ENCODE results near the gene ATG9B. TPM values are rescaled to one million over a fixed set of nuclear protein-coding genes. Genes with fewer than 3 reads are reported as not detected.
A peak's percentile ranks its signal among the peaks of the same experiment; 100 is the strongest.
"Not testable (repeated sequence)": the region's sequence is repeated elsewhere in the genome, so short reads cannot be mapped to it uniquely, and the experiment has no call there.

The ATG9B gene
- total RNA-seq, 2 donors from 2014 or later, result not detected

DNA sequence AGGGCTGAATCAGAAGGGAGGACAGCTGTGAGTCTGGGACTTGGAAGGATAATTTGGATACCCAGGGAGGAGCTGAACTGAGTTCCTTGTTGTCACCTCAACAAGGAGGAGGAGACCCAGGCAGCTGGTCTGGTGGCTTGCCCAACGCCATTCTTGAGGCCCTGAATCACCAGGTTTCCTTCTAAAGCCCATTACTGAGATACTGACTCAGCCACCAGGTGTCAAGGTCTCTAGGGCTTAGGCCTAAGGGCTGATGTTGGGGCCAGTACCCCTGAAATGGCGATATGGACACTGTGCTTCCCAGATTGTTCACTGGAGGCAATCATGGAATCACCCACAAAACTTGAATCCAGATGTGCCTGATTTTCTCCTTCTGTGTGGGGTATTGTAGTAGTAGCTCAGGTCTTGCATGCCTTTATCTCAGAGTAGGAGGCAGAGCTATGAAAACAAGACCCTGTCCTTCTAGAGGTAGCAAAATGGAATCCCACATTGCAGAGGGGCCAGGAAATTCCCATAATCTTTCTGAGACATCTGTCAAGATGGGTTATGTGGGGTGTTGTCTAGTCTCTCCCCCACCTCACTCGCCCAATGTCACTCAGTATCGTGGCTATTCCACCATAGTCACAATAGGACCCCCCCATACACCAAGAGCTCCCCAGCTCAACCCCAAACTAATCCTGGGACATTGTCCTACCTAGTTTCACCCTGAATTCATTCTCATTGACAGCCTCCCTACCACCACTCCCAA is 1.8 kb upstream of the ATG9B start:
- intact Hi-C loops (cut with DNase I), result no loop called here

GRCh38 chr7:151023232-151023631 is 1.1 kb downstream of the ATG9B start:
- DNase-seq (ENCODE audit: low spot score), result no peak
- intact Hi-C loops (cut with DNase I), result no loop called here

More for the DNA sequence above, 1.8 kb upstream of the ATG9B start:
- no peak for DNase-seq (ENCODE audit: low spot score)

GRCh38 chr7:151020231-151020630 is 4.1 kb downstream of the ATG9B start:
- intact Hi-C loops (cut with DNase I), result no loop called here
- no peak for DNase-seq (ENCODE audit: low spot score)

DNA sequence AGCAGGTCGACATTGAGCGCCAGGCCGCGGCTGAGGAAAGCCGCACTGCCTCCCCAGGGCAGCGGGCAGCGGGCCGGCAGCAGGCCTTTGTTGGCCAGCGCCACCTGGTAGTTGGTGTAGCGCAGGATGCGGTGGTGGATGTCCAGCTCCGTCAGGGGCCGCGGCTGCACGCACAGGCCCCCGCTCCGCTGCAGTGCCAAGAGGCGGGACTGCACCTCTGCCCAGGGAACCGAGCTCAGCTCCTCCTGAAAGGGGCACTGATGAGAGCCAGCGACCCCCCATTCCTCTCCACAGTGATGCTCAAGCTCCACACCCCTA is 5.2 kb downstream of the ATG9B start:
- DNase-seq (ENCODE audit: low spot score), result no peak
- intact Hi-C loops (cut with DNase I), result loop anchor here in 1 of 2 donors (5.0 kb wide), 1 partner anchor 98 kb away; no protein-coding TSS in a partner anchor

DNA sequence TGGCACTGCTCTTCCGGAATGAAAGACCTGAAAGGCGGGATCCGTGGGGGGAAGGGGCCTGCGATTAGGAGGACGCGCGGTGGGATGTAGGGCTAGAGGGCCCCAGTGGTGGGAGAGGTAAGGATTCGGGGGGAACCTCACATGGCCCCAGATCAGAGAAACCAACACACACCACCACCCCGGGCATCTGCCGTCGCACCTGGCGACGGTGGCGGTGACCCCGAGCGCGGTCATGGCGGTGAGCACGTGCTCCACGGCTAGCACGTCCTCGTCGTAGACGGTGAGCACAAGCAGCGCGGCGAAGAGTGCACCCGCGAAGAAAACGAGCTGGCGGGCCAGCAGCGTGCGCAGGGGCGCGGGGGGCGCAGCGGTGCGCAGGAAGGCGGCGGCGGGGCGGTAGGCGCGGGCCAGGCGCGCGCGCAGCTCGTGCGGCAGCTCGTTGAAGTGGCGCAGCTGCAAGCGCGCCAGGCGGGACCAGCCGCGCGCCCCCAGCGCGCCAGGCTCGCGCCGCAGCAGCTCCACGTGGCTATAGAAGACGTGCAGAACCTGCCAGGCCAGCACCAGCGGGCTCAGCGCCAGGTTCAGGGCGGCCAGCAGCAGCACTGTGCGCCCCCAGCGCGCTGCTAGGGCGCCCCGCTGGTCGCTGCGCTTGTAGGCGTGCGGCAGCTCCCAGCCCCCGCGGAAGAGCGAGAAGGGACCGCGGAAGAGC is 5.7 kb downstream of the ATG9B start:
- no peak for DNase-seq (ENCODE audit: low spot score)
- intact Hi-C loops (cut with DNase I), result loop anchor here in 1 of 2 donors (5.0 kb wide), 1 partner anchor 99 kb away; no protein-coding TSS in a partner anchor

DNA sequence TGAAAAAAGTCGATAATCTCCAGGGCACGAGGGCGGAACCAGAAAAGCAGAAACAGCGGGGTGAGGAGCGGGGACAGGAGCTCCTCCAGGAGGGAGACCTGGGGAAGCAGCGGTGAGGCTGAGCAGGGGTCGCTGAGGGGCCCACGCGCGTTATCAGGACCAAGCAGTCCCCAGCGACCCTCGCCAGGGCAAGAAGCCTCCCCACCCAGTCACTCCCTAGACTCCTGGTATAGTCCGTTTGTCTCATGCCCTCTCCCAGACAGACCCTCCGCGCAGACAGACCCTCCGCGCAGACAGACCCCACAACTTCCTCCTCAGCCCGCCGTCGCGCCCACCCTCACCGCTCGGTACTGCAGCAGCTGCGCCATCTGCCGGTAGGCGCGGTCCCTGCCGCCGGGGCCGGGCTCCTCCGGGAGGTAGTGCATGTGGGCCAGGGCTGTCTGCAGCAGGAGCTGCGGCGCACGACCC is 6.3 kb downstream of the ATG9B start:
- intact Hi-C loops (cut with DNase I), result loop anchor here in 1 of 2 donors (5.0 kb wide), 1 partner anchor 99 kb away; no protein-coding TSS in a partner anchor
- peak; percentile 92 for DNase-seq (ENCODE audit: low spot score)

GRCh38 chr7:151017370-151017952 is 6.8 kb downstream of the ATG9B start:
- no peak for DNase-seq (ENCODE audit: low spot score)
- intact Hi-C loops (cut with DNase I), result loop anchor here in 1 of 2 donors (5.0 kb wide), 1 partner anchor 100 kb away; no protein-coding TSS in a partner anchor

DNA sequence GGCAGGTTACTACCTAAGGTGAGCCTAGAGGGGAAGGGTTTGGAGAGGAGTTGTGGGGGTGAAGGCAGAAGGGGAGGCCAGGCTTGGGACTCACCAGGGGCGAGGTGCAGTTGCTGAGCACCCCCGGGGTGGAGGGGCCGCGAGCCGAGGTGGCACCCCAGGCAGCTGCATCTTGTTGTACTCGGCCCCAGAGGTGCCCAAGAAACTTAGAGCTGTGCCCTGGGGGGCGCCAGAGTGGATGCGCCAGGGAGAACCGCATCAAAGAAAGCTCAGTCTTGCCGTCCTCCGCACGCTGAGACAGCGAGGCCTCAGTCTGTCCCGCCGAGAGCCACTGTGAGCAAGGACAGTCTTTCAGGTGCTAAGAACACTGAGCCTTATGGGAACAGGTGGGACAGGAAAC is 7.4 kb downstream of the ATG9B start:
- intact Hi-C loops (cut with DNase I), result loop anchor here in 1 of 2 donors (5.0 kb wide), 1 partner anchor 100 kb away; no protein-coding TSS in a partner anchor
- DNase-seq (ENCODE audit: low spot score), result no peak

DNA sequence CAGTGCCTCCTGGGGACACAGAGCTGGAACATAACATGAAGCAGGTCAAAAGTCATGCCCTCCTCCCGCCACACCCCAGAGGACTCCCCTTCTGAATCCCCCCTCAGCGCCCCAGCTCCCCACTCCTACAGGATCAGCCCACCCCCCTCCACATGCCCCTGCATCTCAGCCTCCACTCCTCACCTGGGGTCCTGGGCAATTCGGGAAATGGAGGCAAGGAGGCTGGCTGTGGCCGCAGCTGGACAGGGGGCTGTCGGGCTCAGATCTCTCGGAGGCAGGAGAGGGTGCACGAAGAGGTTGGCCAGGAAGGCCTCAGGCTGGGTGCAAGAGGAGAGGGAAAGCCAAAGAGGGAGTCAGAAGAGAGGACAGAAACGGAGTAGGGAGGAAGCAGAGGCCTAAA is 7.8 kb downstream of the ATG9B start:
- intact Hi-C loops (cut with DNase I), result loop anchor here in 1 of 2 donors (5.0 kb wide), 1 partner anchor 101 kb away; no protein-coding TSS in a partner anchor

DNA sequence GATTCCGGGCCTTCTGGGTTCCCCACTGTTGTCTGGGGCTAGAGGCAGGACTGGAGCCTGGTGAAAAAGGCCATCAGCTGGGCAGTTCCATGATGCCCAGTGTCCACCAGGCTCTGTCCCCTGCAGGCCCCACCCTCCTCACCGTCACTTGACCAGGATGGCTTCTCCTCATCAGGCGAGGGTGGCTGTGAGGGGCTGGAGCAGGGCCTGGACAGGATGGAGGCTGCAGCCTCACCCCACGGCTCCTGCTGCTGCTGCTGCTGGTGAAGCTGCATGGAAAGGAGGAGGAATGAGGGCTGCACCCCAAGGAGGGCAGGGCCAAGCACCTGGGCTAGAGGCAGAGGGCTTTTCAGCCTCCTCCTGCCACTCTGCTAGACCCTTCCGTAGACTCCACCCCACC is 8.3 kb downstream of the ATG9B start:
- intact Hi-C loops (cut with DNase I), result loop anchor here in 1 of 2 donors (5.0 kb wide), 1 partner anchor 101 kb away; no protein-coding TSS in a partner anchor
- no peak for DNase-seq (ENCODE audit: low spot score)

More for the DNA sequence above, 7.8 kb downstream of the ATG9B start:
- DNase-seq (ENCODE audit: low spot score), result no peak

DNA sequence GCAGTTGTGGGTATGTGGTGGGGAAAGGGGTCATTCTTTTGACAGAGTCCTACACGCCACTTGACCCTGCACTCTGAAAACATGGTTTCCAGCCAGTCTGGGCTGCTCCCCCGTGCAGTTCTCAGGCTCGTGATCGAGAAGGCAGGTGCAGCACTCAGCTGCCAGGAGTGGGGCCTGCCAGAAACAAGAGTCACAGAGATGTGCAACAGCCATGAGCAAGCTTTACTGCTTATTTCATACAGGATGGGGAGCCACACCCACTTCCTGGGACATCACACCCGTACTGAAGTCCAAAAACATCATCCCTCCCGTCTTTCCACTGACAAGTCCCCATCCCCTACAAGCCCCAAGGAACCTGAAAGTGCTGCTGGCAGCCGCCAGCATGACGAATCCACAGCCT is 9.3 kb downstream of the ATG9B start:
- no peak for DNase-seq (ENCODE audit: low spot score)
- intact Hi-C loops (cut with DNase I), result loop anchor here in 1 of 2 donors (5.0 kb wide), 1 partner anchor 102 kb away; no protein-coding TSS in a partner anchor

- DNase-seq (ENCODE audit: low spot score), result peak; percentile 92
- intact Hi-C loops (cut with DNase I), result no loop called here
These were observed 10.4 kb downstream of the ATG9B start for GRCh38 chr7:151013733-151014497.

GRCh38 chr7:151013356-151013732 is 10.9 kb downstream of the ATG9B start:
- intact Hi-C loops (cut with DNase I), result no loop called here
- no peak for DNase-seq (ENCODE audit: low spot score)

- intact Hi-C loops (cut with DNase I), result no loop called here
- no peak for DNase-seq (ENCODE audit: low spot score)
These were observed 11.4 kb downstream of the ATG9B start for GRCh38 chr7:151012911-151013347.

GRCh38 chr7:151012031-151012692 is 12.1 kb downstream of the ATG9B start:
- no peak for DNase-seq (ENCODE audit: low spot score)
- intact Hi-C loops (cut with DNase I), result no loop called here

DNA sequence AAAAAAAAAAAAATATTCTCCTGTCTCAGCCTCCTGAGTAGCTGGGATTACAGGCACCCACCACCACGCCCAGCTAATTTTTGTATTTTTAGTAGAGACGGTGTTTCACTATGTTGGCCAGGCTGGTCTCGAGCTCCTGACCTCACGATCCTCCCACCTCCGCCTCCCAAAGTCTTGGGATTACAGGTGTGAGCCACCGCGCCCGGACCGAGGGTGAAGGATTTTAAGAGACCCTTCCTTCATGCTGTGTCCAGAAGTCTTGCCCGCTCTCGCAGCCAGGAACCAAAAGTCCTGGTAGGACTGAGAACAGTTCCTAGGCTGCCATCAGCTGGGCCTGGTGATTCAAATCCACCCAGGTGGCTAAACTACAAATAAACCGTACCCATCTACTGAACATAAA is 12.7 kb downstream of the ATG9B start:
- intact Hi-C loops (cut with DNase I); DNase-seq (ENCODE audit: low spot score): not testable (repeated sequence)

DNA sequence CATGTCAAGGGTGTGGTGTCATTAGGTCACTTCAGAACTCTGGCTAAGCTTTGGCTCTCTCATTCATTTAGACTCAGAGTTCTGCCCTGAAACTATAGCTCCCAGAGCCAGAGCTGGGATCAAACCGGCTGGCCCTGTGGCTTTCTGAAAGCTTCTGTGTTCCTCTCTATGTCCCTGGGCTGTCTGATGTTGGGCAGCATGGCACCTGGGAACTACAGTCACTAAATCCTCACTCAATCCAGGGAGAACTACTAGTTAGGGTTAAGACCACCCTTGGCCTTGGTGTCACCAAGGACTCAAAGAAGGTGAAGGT is 13.2 kb downstream of the ATG9B start:
- intact Hi-C loops (cut with DNase I), result no loop called here
- DNase-seq (ENCODE audit: low spot score), result no peak

DNA sequence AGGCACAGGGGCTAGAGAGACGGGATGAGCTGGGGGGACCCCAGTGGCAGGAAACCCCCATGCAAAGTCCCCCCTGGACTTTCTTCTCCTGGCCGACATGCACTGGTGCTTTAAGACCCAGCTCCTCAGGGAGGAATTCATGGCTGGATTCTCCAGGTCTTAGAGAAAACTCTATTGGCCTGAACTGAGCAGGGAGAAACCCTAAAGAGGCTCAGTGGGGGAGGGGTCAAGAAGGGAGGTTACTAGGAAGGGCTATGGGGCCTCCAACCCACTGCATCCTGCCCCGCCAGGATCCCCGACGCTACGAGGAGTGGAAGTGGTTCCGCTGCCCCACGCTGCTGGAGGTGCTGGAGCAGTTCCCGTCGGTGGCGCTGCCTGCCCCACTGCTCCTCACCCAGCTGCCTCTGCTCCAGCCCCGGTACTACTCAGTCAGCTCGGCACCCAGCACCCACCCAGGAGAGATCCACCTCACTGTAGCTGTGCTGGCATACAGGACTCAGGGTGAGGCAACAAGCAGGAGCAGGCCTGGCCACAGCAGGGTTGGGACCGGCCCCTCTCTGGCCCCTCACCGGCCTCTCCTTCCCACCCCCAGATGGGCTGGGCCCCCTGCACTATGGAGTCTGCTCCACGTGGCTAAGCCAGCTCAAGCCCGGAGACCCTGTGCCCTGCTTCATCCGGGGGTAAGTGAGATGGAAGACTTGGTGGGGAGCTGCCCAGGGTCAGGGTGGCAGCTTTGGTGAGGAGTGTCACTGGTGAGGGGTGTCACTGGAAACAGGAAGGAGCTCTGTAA is 13.8 kb downstream of the ATG9B start:
- no peak for DNase-seq (ENCODE audit: low spot score)
- intact Hi-C loops (cut with DNase I), result no loop called here

All from posterior vena cava (tissue), 2 donors.